HUES6 (cell line): ENCODE measurements around the gene RPL26.
"Not testable (repeated sequence)": the region's sequence is repeated elsewhere in the genome, so short reads cannot be mapped to it uniquely, and the experiment has no call there.

Source experiments
- H3K27ac ChIP-seq: 2 replicates; pipeline ENCODE4 v1.7.0; 2013; ENCODE audit warnings: low read depth, mild to moderate bottlenecking, low read length, inconsistent platforms
- H3K27me3 ChIP-seq: 2 replicates; pipeline ENCODE4 v1.6.1; 2013; ENCODE audit warnings: low read length; ENCODE audit not compliant: control insufficient read depth, insufficient read depth
- H3K36me3 ChIP-seq: 2 replicates; pipeline ENCODE4 v1.6.1; 2013; ENCODE audit warnings: low read length; ENCODE audit not compliant: control insufficient read depth, insufficient read depth
- H3K4me1 ChIP-seq: 2 replicates; pipeline ENCODE4 v1.6.1; 2013; ENCODE audit warnings: low read length; ENCODE audit not compliant: control insufficient read depth, insufficient read depth
- H3K4me3 ChIP-seq: 2 replicates; pipeline ENCODE4 v1.5.1; 2013; ENCODE audit warnings: low read depth, low read length
- H3K9ac ChIP-seq: one replicate; pipeline ENCODE4 v1.6.1; 2013; ENCODE audit warnings: mild to moderate bottlenecking, low read length
- H3K9me3 ChIP-seq: 2 replicates; pipeline ENCODE4 v1.6.1; 2013; ENCODE audit warnings: low read depth, low read length; ENCODE audit not compliant: control insufficient read depth, insufficient read depth

RPL26 gene

GRCh38 chr17:8412089-8412488, 29.1 kb upstream of the RPL26 start:
- Histone ChIP-seq H3K9ac (no peak overlapping the region), H3K9me3 (no peaks in the 10 kb centered on the region), H3K27me3 (peaks cover 5% of the 10 kb centered on the region; the same call in 1 of the 2 replicates), H3K4me1 (peaks cover 13% of the 10 kb centered on the region), H3K36me3 (no peaks in the 10 kb centered on the region), H3K4me3 (no peak overlapping the region), H3K27ac (no peak overlapping the region)

GRCh38 chr17:8410883-8411238, 27.9 kb upstream of the RPL26 start:
- H3K27me3 ChIP-seq, result no peaks in the 10 kb centered on the region; the same call in 1 of the 2 replicates
- H3K36me3 ChIP-seq, result no peaks in the 10 kb centered on the region
- H3K4me1 ChIP-seq, result peaks cover 13% of the 10 kb centered on the region
- no peak overlapping the region for H3K27ac ChIP-seq
- H3K9me3 ChIP-seq, result no peaks in the 10 kb centered on the region
- H3K4me3 ChIP-seq, result no peak overlapping the region
- no peak overlapping the region for H3K9ac ChIP-seq

GRCh38 chr17:8409966-8410882, 27.2 kb upstream of the RPL26 start:
- H3K4me1 ChIP-seq, result peaks cover 13% of the 10 kb centered on the region
- no peaks in the 10 kb centered on the region for H3K36me3 ChIP-seq
- H3K9ac ChIP-seq, result no peak overlapping the region
- no peaks in the 10 kb centered on the region for H3K9me3 ChIP-seq
- no peak overlapping the region for H3K4me3 ChIP-seq
- H3K27ac ChIP-seq, result no peak overlapping the region
- no peaks in the 10 kb centered on the region for H3K27me3 ChIP-seq

GRCh38 chr17:8408371-8408770, 25.4 kb upstream of the RPL26 start:
- no peak overlapping the region for H3K9ac ChIP-seq
- H3K27ac ChIP-seq, result no peak overlapping the region

GRCh38 chr17:8406174-8406573, 23.2 kb upstream of the RPL26 start:
- no peaks in the 10 kb centered on the region for H3K27me3 ChIP-seq
- no peaks in the 10 kb centered on the region for H3K36me3 ChIP-seq
- H3K9ac ChIP-seq, result no peak overlapping the region
- H3K9me3 ChIP-seq, result no peaks in the 10 kb centered on the region
- peaks cover 13% of the 10 kb centered on the region for H3K4me1 ChIP-seq
- H3K27ac ChIP-seq, result no peak overlapping the region
- no peak overlapping the region for H3K4me3 ChIP-seq

More at GRCh38 chr17:8408371-8408770, 25.4 kb upstream of the RPL26 start:
- Histone ChIP-seq H3K4me3 (no peak overlapping the region), H3K27me3 (no peaks in the 10 kb centered on the region), H3K36me3 (no peaks in the 10 kb centered on the region), H3K4me1 (peaks cover 13% of the 10 kb centered on the region), H3K9me3 (no peaks in the 10 kb centered on the region)

GRCh38 chr17:8405499-8406016, 22.6 kb upstream of the RPL26 start:
- no peak overlapping the region for H3K9ac ChIP-seq
- no peak overlapping the region for H3K27ac ChIP-seq
- H3K36me3 ChIP-seq, result no peaks in the 10 kb centered on the region
- H3K4me1 ChIP-seq, result peaks cover 10% of the 10 kb centered on the region
- no peaks in the 10 kb centered on the region for H3K9me3 ChIP-seq
- no peak overlapping the region for H3K4me3 ChIP-seq
- no peaks in the 10 kb centered on the region for H3K27me3 ChIP-seq

- Histone ChIP-seq H3K36me3 (no peaks in the 10 kb centered on the region), H3K27ac (no peak overlapping the region)
Observed at GRCh38 chr17:8402921-8403536, 20.0 kb upstream of the RPL26 start.

GRCh38 chr17:8401107-8401506, 18.1 kb upstream of the RPL26 start:
- H3K4me1 ChIP-seq, result no peaks in the 10 kb centered on the region
- no peaks in the 10 kb centered on the region for H3K36me3 ChIP-seq
- H3K27ac ChIP-seq, result no peak overlapping the region
- H3K4me3 ChIP-seq, result no peak overlapping the region
- H3K27me3 ChIP-seq, result peaks cover 19% of the 10 kb centered on the region; the same call in 1 of the 2 replicates
- H3K9ac ChIP-seq, result no peak overlapping the region
- no peaks in the 10 kb centered on the region for H3K9me3 ChIP-seq

More at GRCh38 chr17:8402921-8403536, 20.0 kb upstream of the RPL26 start:
- H3K4me3 ChIP-seq, result no peak overlapping the region
- H3K9me3 ChIP-seq, result no peaks in the 10 kb centered on the region
- peaks cover under 1% of the 10 kb centered on the region; the same call in 1 of the 2 replicates for H3K4me1 ChIP-seq
- H3K9ac ChIP-seq, result no peak overlapping the region
- H3K27me3 ChIP-seq, result peaks cover 3% of the 10 kb centered on the region; the same call in 1 of the 2 replicates

- Histone ChIP-seq H3K4me1 (no peaks in the 10 kb centered on the region), H3K27ac (no peak overlapping the region), H3K4me3 (no peak overlapping the region), H3K27me3 (peaks cover 26% of the 10 kb centered on the region; the same call in 1 of the 2 replicates), H3K9ac (no peak overlapping the region), H3K36me3 (no peaks in the 10 kb centered on the region), H3K9me3 (no peaks in the 10 kb centered on the region)
Observed at GRCh38 chr17:8398980-8399379, 16.0 kb upstream of the RPL26 start.

- Histone ChIP-seq H3K27ac (no peak within 1 kb of the TSS), H3K4me1 (peaks cover 7% of the 10 kb centered on the region; the same call in 1 of the 2 replicates), H3K9ac (no peak within 1 kb of the TSS), H3K36me3 (no peaks in the 10 kb centered on the region), H3K4me3 (no peak within 1 kb of the TSS), H3K9me3 (no peaks in the 10 kb centered on the region), H3K27me3 (peaks cover 26% of the 10 kb centered on the region; the same call in 1 of the 2 replicates)
Observed at GRCh38 chr17:8397636-8398035, 14.6 kb upstream of the RPL26 start, which contains the start of gene RNF222. RNF222 (minus strand) TSS chr17:8397827; CDS start chr17:8393461, 4,366 bp downstream.

- H3K27me3 ChIP-seq, result peaks cover 26% of the 10 kb centered on the region; the same call in 1 of the 2 replicates
- not testable (repeated sequence) for H3K9ac ChIP-seq, H3K27ac ChIP-seq
Observed at GRCh38 chr17:8394497-8394896, 11.5 kb upstream of the RPL26 start.

More at GRCh38 chr17:8394497-8394896, 11.5 kb upstream of the RPL26 start:
- H3K4me1 ChIP-seq, result peaks cover 18% of the 10 kb centered on the region
- H3K4me3 ChIP-seq, H3K9me3 ChIP-seq, H3K36me3 ChIP-seq: not testable (repeated sequence)
